Activated naive CD4-positive, alpha-beta T cell treated with anti-CD3 and anti-CD28 coated beads, Interleukin-2, amount 50 U/mL, for 24 hours (primary cell): Measurements from ENCODE around the gene F8A1.
"Not testable (repeated sequence)": the region's sequence is repeated elsewhere in the genome, so short reads cannot be mapped to it uniquely, and the experiment has no call there.

Source experiments
- H3K27ac Mint-ChIP-seq: one replicate; pipeline ENCODE4 v1.8.0; 2021; ENCODE audit warnings: mild to moderate bottlenecking, mixed read lengths
- H3K27me3 Mint-ChIP-seq: one replicate; pipeline ENCODE4 v1.8.0; 2021; ENCODE audit warnings: mixed read lengths
- H3K36me3 Mint-ChIP-seq: one replicate; pipeline ENCODE4 v1.8.0; 2021; ENCODE audit warnings: mixed read lengths
- H3K4me1 Mint-ChIP-seq: one replicate; pipeline ENCODE4 v1.8.0; 2021; ENCODE audit warnings: mixed read lengths
- H3K4me3 Mint-ChIP-seq: one replicate; pipeline ENCODE4 v1.8.0; 2021; ENCODE audit warnings: mild to moderate bottlenecking, mixed read lengths
- H3K9me3 Mint-ChIP-seq: one replicate; pipeline ENCODE4 v1.8.0; 2021; ENCODE audit warnings: mixed read lengths

The F8A1 gene

GRCh38 chrX:154910528-154910927 lies 24.4 kb downstream of the F8A1 start:
- H3K36me3 Mint-ChIP-seq, H3K4me3 Mint-ChIP-seq, H3K27ac Mint-ChIP-seq, H3K27me3 Mint-ChIP-seq, H3K9me3 Mint-ChIP-seq, H3K4me1 Mint-ChIP-seq: not testable (repeated sequence)

GRCh38 chrX:154914052-154914451 lies 27.9 kb downstream of the F8A1 start:
- no peak overlapping the region for H3K27ac Mint-ChIP-seq
- H3K4me1 Mint-ChIP-seq: peaks cover 5% of the 10 kb centered on the region
- peaks cover 2% of the 10 kb centered on the region for H3K27me3 Mint-ChIP-seq
- no peaks in the 10 kb centered on the region for H3K9me3 Mint-ChIP-seq
- no peak overlapping the region for H3K4me3 Mint-ChIP-seq
- no peaks in the 10 kb centered on the region for H3K36me3 Mint-ChIP-seq

- H3K4me3 Mint-ChIP-seq: peak overlapping the region; percentile 70
- H3K9me3 Mint-ChIP-seq: no peaks in the 10 kb centered on the region
- H3K36me3 Mint-ChIP-seq: no peaks in the 10 kb centered on the region
- no peaks in the 10 kb centered on the region for H3K27me3 Mint-ChIP-seq
- no peak overlapping the region for H3K27ac Mint-ChIP-seq
- H3K4me1 Mint-ChIP-seq: peaks cover 5% of the 10 kb centered on the region
Measured at GRCh38 chrX:154918060-154918483, 31.9 kb downstream of the F8A1 start.

- not testable (repeated sequence) for H3K36me3 Mint-ChIP-seq, H3K27ac Mint-ChIP-seq, H3K9me3 Mint-ChIP-seq, H3K4me3 Mint-ChIP-seq, H3K27me3 Mint-ChIP-seq, H3K4me1 Mint-ChIP-seq
Measured at GRCh38 chrX:154924771-154925170, 38.6 kb downstream of the F8A1 start.
